NB4 (cell line): Measurements from ENCODE around the gene NFASC.
A peak's percentile ranks its signal among the peaks of the same experiment; 100 is the strongest.

Experiments
- DNase-seq: peaks from one replicate; pipeline ENCODE4 v3.0.0; 2010; ENCODE audit warnings: low read depth
- H3K4me3 ChIP-seq: one replicate; pipeline ENCODE4 v1.5.1; 2011; ENCODE audit warnings: mild to moderate bottlenecking, low read depth, low read length, moderate library complexity
- MYC ChIP-seq: IDR thresholded peaks from 2 replicates; pipeline ENCODE4 v1.6.1; 2011; ENCODE audit warnings: low read depth, low read length
- POLR2A ChIP-seq: IDR thresholded peaks from 2 replicates; pipeline ENCODE4 v1.6.1; 2011; ENCODE audit warnings: mild to moderate bottlenecking; ENCODE audit not compliant: insufficient read length; ENCODE audit errors: extremely low read depth
- TF ChIP-seq, protein P1 (sequence below): IDR thresholded peaks from 2 replicates; pipeline ENCODE4 v1.6.1; 2011; ENCODE audit warnings: low read depth, low read length
- TF ChIP-seq, protein P2 (sequence below): IDR thresholded peaks from one replicate; pipeline ENCODE4 v1.5.1; 2012; ENCODE audit warnings: low read depth, low read length

Gene NFASC

DNA sequence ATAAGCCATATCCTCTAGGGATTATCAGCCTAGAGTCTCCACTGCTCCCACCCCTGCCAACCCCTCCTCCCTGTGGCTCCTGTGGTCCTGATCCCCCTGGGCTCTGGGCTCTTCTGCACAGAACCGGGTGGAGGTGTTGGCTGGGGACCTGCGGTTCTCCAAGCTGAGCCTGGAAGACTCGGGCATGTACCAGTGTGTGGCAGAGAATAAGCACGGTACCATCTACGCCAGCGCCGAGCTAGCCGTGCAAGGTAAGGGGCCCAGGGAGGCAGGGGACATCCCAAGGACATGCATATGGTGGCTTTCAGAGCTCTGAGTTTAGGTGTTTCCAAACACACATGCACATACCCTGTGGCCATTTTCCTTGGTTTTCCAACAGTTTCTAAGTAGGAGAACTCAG lies 191.7 kb downstream of the NFASC start:
- TF ChIP-seq MYC = no peak
- no peak for TF ChIP-seq POLR2A
- TF ChIP-seq, protein P1, sequence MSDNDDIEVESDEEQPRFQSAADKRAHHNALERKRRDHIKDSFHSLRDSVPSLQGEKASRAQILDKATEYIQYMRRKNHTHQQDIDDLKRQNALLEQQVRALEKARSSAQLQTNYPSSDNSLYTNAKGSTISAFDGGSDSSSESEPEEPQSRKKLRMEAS = no peak
- TF ChIP-seq, protein P2, sequence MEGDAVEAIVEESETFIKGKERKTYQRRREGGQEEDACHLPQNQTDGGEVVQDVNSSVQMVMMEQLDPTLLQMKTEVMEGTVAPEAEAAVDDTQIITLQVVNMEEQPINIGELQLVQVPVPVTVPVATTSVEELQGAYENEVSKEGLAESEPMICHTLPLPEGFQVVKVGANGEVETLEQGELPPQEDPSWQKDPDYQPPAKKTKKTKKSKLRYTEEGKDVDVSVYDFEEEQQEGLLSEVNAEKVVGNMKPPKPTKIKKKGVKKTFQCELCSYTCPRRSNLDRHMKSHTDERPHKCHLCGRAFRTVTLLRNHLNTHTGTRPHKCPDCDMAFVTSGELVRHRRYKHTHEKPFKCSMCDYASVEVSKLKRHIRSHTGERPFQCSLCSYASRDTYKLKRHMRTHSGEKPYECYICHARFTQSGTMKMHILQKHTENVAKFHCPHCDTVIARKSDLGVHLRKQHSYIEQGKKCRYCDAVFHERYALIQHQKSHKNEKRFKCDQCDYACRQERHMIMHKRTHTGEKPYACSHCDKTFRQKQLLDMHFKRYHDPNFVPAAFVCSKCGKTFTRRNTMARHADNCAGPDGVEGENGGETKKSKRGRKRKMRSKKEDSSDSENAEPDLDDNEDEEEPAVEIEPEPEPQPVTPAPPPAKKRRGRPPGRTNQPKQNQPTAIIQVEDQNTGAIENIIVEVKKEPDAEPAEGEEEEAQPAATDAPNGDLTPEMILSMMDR = no peak
- no peak overlapping the region for H3K4me3 ChIP-seq
- DNase-seq = no peak

DNA sequence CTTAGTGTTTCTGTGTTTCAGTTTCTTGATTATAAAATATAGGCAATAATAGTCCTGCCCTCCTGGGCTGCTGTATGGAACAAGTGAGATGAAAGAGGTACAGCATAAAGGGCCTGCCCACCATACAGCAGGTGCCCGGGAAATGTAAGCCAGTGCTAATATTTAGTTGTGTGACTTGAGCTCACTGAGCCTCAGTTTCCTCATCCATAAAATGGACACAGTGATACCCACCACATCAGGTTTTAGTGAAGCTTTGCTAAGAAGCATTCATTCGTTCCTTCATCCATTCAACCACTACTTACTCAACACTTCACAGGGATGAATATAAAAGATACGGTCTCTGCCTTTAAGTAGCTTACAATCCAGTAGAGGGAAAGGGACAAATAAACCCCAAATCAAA lies 192.2 kb downstream of the NFASC start:
- DNase-seq = no peak
- H3K4me3 ChIP-seq = no peak overlapping the region
- TF ChIP-seq, protein P1 = no peak
- TF ChIP-seq POLR2A = no peak
- no peak for TF ChIP-seq MYC
- TF ChIP-seq, protein P2 = no peak

DNA sequence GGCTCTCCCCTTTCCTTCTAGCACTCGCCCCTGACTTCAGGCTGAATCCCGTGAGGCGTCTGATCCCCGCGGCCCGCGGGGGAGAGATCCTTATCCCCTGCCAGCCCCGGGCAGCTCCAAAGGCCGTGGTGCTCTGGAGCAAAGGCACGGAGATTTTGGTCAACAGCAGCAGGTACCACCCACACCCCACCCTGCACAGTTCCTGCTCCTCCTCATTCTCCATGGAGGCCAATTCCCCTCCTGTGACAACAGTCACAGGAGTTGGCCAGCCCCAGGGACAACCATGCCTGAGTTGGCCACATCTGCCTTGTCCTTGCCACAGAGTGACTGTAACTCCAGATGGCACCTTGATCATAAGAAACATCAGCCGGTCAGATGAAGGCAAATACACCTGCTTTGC lies 193.6 kb downstream of the NFASC start:
- no peak for DNase-seq
- TF ChIP-seq, protein P2 = no peak
- TF ChIP-seq POLR2A (no peak), MYC (no peak)
- TF ChIP-seq, protein P1 = no peak
- H3K4me3 ChIP-seq = no peak overlapping the region

DNA sequence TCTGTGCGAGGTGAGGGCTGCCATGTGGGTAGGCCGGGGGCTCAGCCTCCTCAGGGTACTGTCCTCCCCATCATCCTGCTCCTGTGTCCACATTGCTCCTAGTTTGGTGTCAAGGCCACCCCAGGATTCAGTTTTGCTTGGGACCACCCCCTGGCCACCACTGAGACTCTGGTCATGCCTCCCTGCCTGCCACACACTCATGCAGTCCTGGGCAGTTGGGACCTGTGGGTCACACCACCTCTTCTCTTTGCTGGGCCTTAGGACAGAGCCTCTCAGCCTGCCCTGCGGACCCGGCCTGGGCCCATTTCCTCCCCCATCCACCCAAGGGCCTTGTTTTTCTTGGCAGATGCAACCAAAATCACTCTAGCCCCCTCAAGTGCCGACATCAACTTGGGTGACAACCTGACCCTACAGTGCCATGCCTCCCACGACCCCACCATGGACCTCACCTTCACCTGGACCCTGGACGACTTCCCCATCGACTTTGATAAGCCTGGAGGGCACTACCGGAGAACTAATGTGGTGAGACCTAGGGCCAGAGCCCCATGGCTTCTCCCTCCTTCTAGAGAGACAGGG lies 194.2 kb downstream of the NFASC start:
- no peak for DNase-seq
- TF ChIP-seq, protein P2 = no peak
- TF ChIP-seq, protein P1 = no peak
- TF ChIP-seq MYC (no peak), POLR2A (no peak)

DNA sequence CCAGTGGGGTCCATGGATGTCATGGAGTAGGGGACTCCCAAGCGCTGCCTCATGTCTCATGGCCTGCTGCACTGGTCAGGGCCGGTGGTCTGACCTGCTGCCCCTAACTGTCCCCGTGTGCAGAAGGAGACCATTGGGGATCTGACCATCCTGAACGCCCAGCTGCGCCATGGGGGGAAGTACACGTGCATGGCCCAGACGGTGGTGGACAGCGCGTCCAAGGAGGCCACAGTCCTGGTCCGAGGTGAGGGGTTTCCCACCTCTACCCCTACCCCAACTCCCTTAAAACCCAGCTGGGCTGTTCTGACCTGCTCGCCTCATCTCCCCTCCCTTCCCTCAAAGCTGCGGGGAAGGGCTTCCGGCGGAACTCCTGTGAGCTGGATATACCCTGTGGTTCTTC lies 195.0 kb downstream of the NFASC start:
- TF ChIP-seq, protein P1 = no peak
- TF ChIP-seq MYC = no peak
- TF ChIP-seq POLR2A = no peak
- TF ChIP-seq, protein P2 = no peak
- DNase-seq = no peak
- no peak overlapping the region for H3K4me3 ChIP-seq

More for the DNA sequence above, 194.2 kb downstream of the NFASC start:
- no peak overlapping the region for H3K4me3 ChIP-seq

DNA sequence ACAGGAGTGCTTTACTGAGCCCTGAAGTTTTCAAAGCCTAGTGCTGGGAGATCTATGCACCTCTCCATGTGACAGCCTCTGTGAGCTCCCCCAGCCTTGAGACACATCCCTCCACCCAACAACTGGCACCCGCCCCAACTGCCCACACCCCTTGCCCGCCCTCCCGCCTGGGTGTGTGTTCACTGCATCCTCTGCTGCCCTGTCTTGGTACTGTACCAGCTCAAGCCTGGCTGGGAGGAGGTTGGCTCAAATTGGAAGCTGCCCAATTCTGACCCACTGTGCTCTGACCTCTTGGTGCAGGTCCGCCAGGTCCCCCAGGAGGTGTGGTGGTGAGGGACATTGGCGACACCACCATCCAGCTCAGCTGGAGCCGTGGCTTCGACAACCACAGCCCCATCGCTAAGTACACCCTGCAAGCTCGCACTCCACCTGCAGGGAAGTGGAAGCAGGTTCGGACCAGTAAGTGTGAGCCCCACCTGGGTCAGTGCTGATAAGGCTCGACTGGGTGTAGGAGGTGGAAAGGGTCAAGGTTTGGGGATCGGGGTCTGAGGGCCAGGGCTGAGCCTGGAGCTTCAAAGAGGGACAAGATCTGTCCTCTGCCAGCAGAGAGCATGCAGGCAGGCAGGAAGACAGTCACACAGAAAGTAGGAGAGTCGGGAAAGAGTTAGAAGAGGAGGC lies 195.6 kb downstream of the NFASC start:
- TF ChIP-seq, protein P2 = peak; percentile 17
- TF ChIP-seq POLR2A = no peak
- H3K4me3 ChIP-seq = no peak overlapping the region
- peak; percentile 29 for DNase-seq
